Medulla oblongata (tissue), 1 donor: Measurements from ENCODE around the gene WNT9A.

Source experiments
- DNase-seq: peaks from one replicate; pipeline ENCODE4 v3.0.0-alpha.2; 2015; ENCODE audit errors: extremely low spot score

WNT9A gene

GRCh38 chr1:227897704-227898438, 49.9 kb downstream of the WNT9A start:
- no peak for DNase-seq

GRCh38 chr1:227896710-227897655, 50.7 kb downstream of the WNT9A start:
- DNase-seq = no peak

GRCh38 chr1:227895828-227896685, 51.7 kb downstream of the WNT9A start:
- peak; percentile 57 for DNase-seq

- no peak for DNase-seq
Observed at GRCh38 chr1:227894831-227895451, 52.8 kb downstream of the WNT9A start.

- DNase-seq = no peak
Observed at GRCh38 chr1:227893949-227894721, 53.6 kb downstream of the WNT9A start.

- no peak for DNase-seq
Observed at GRCh38 chr1:227893300-227893948, 54.3 kb downstream of the WNT9A start.

GRCh38 chr1:227892489-227893299, 55.0 kb downstream of the WNT9A start:
- no peak for DNase-seq

GRCh38 chr1:227891955-227892488, 55.7 kb downstream of the WNT9A start:
- DNase-seq = no peak

GRCh38 chr1:227891223-227891954, 56.3 kb downstream of the WNT9A start:
- DNase-seq = no peak

GRCh38 chr1:227890451-227891222, 57.1 kb downstream of the WNT9A start:
- DNase-seq = no peak

- no peak for DNase-seq
Observed at GRCh38 chr1:227889863-227890405, 57.8 kb downstream of the WNT9A start.

- no peak for DNase-seq
Observed at GRCh38 chr1:227889047-227889862, 58.5 kb downstream of the WNT9A start.

- DNase-seq = no peak
Observed at GRCh38 chr1:227888404-227889046, 59.2 kb downstream of the WNT9A start.

GRCh38 chr1:227887697-227888403, 59.9 kb downstream of the WNT9A start:
- no peak for DNase-seq
